Body of pancreas (tissue), 4 donors: ENCODE data around the gene CXCR6. TPM values are rescaled to one million over a fixed set of nuclear protein-coding genes. Genes with fewer than 3 reads are reported as not detected.

Experiments
- ATAC-seq: fragments of 150-250 bp; one replicate; pipeline ENCODE4 v1.9.1; 2016
- DNase-seq, 4 donors: peaks; one replicate each; pipeline ENCODE4 v3.0.0-alpha.2; 2019
- H3K27ac ChIP-seq, 4 donors: fragments of 200-600 bp; sonication (generic); 1 replicate in 3 of 4; 2 replicates in 1 of 4; pipeline versions ENCODE4 v1.5.1 to v1.6.1; 2016 to 2019; ENCODE audit warnings: mild to moderate bottlenecking in 1 of 4, mixed read lengths in 1 of 4, moderate library complexity in 1 of 4
- H3K27me3 ChIP-seq, 2 donors: fragments of 200-600 bp; sonication (generic); one replicate each; pipeline ENCODE4 v1.6.0; 2016; ENCODE audit warnings: mild to moderate bottlenecking in 1 of 2
- H3K36me3 ChIP-seq, 2 donors: fragments of 200-600 bp; sonication (generic); replicated peaks in 1 of 2; 2 replicates each; pipeline ENCODE4 v1.5.1; 2016; ENCODE audit warnings: low read depth in 2 of 2; ENCODE audit not compliant: insufficient read depth in 1 of 2
- H3K4me1 ChIP-seq: fragments of 200-600 bp; sonication (generic); one replicate; pipeline ENCODE4 v1.6.0; 2016
- H3K4me3 ChIP-seq, 2 donors: fragments of 200-600 bp; sonication (generic); 1 replicate in 1 of 2; 2 replicates in 1 of 2; pipeline ENCODE4 v1.5.1; 2016 to 2019
- H3K9me3 ChIP-seq, 3 donors: fragments of 200-600 bp; sonication (generic); 1 replicate in 2 of 3; 2 replicates in 1 of 3; pipeline ENCODE4 v1.5.1; 2016
- CTCF ChIP-seq, 7 experiments: fragments of 450-650 bp in 4 of 7; fragments of 200-600 bp in 3 of 7; sonication (generic) in 3 of 7; IDR thresholded peaks; one replicate each; pipeline ENCODE4 v1.5.1; 2016 to 2019; ENCODE audit warnings: antibody characterized with exemption in 7 of 7
- POLR2A ChIP-seq, 3 donors: fragments of 450-650 bp; IDR thresholded peaks; one replicate each; pipeline ENCODE4 v1.6.1; 2016; ENCODE audit warnings: antibody characterized with exemption in 3 of 3, mild to moderate bottlenecking in 2 of 3
- WGBS, 2 donors: methylation state at CpG; one replicate each; pipeline ENCODE4 v1.1.5; 2017; 5-methylcytosine and 5-hydroxymethylcytosine counted together
- intact Hi-C: fragments of 100-400 bp; cut with DNase I; formaldehyde crosslinking; loops from one replicate; pipeline ENCODE4 v1.15.1; 2023
- total RNA-seq, 2 donors: library from RNA; depleted of rRNA; stranded (reverse); fragments of >200 nt; gene quantifications; one replicate each; pipeline ENCODE4 v1.1.0, GENCODE V29; 2016

Gene CXCR6
- total RNA-seq, 2 donors from 2014 or later, result 2.9 TPM; not detected in 1

GRCh38 chr3:45914362-45915058 lies 28.8 kb upstream of the CXCR6 start:
- Histone ChIP-seq H3K36me3 (peaks cover 0 to 6% of the 10 kb centered on the region in 2 donors), H3K27ac (no peak overlapping the region), H3K9me3 (no peaks in the 10 kb centered on the region), H3K4me1 (no peaks in the 10 kb centered on the region), H3K27me3 (no peaks in the 10 kb centered on the region), H3K4me3 (no peak overlapping the region)
- TF ChIP-seq POLR2A (IDR thresholded peaks at IDR 0.05) (no peak), CTCF (IDR thresholded peaks at IDR 0.05) (no peak)
- DNase-seq (no peak), ATAC-seq (no peak)
- WGBS, 2 donors, result 87 to 97% methylated on average over 4 to 7 of the region's 7 CpGs
- intact Hi-C loops, result no loop called here

GRCh38 chr3:45915059-45915439 lies 28.2 kb upstream of the CXCR6 start:
- 86 to 87% methylated on average over 9 of the region's 9 CpGs for WGBS, 2 donors
- intact Hi-C loops, result no loop called here
- Histone ChIP-seq H3K9me3 (no peaks in the 10 kb centered on the region), H3K27ac (no peak overlapping the region), H3K36me3 (peaks cover 0 to 8% of the 10 kb centered on the region in 2 donors), H3K27me3 (no peaks in the 10 kb centered on the region), H3K4me1 (no peaks in the 10 kb centered on the region), H3K4me3 (no peak overlapping the region)
- no peak for TF ChIP-seq CTCF (IDR thresholded peaks at IDR 0.05)
- TF ChIP-seq POLR2A (IDR thresholded peaks at IDR 0.05), result no peak
- ATAC-seq (no peak), DNase-seq (no peak)

GRCh38 chr3:45915518-45916231 lies 27.6 kb upstream of the CXCR6 start:
- Histone ChIP-seq H3K4me1 (no peaks in the 10 kb centered on the region), H3K9me3 (no peaks in the 10 kb centered on the region), H3K36me3 (peaks cover 0 to 9% of the 10 kb centered on the region in 2 donors), H3K27me3 (no peaks in the 10 kb centered on the region), H3K27ac (no peak overlapping the region), H3K4me3 (no peak overlapping the region)
- WGBS, 2 donors, result 59 to 67% methylated on average over 13 of the region's 13 CpGs
- TF ChIP-seq CTCF (IDR thresholded peaks at IDR 0.05) (no peak), POLR2A (IDR thresholded peaks at IDR 0.05) (no peak)
- peak in 1 of 4 donors; percentile 16 for DNase-seq
- intact Hi-C loops, result no loop called here
- ATAC-seq, result no peak

GRCh38 chr3:45917146-45917898 lies 25.9 kb upstream of the CXCR6 start:
- no peaks in the 10 kb centered on the region for H3K9me3 ChIP-seq
- no peak overlapping the region for H3K4me3 ChIP-seq
- no peak for ATAC-seq
- TF ChIP-seq CTCF (IDR thresholded peaks at IDR 0.05), result no peak
- no peak for TF ChIP-seq POLR2A (IDR thresholded peaks at IDR 0.05)
- no peaks in the 10 kb centered on the region for H3K27me3 ChIP-seq
- no peak for DNase-seq
- H3K4me1 ChIP-seq, result no peaks in the 10 kb centered on the region
- no peak overlapping the region for H3K27ac ChIP-seq
- H3K36me3 ChIP-seq, result peaks cover 0 to 22% of the 10 kb centered on the region in 2 donors
- WGBS, 2 donors, result 84 to 92% methylated on average over 6 of the region's 6 CpGs
- intact Hi-C loops, result no loop called here
